H1 (cell line): Measurements from ENCODE around the gene SF3A2. TPM values are rescaled to one million over a fixed set of nuclear protein-coding genes. Genes with fewer than 3 reads are reported as not detected.

Experiments
- CTCF ChIA-PET: fragments of 300-600 bp; sonication (Branson Sonifier 250); formaldehyde crosslinking; loops from one replicate; lab custom pipeline; 2021; ENCODE audit not compliant: partially characterized antibody; lab: Charles Lee
- POLR2A ChIA-PET: fragments of 300-600 bp; sonication (Branson Sonifier 250); formaldehyde crosslinking; loops from one replicate; lab custom pipeline; 2021; ENCODE audit warnings: inconsistent platforms; ENCODE audit not compliant: partially characterized antibody; lab: Charles Lee
- DNase-seq, 2 experiments: peaks; one replicate each; pipeline versions ENCODE4 v3.0.0 to v3.0.0-alpha.2; 2010 to 2022; ENCODE audit warnings: low spot score in 2 of 2, low read depth in 1 of 2, mixed read lengths in 1 of 2
- FAIRE-seq: peaks from 2 replicates; lab custom pipeline; 2011; peaks lifted over from hg19 to GRCh38; lab: Jason Lieb, UNC
- H2AFZ ChIP-seq: 2 replicates; pipeline ENCODE4 v1.8.1; 2012; ENCODE audit warnings: low read length, inconsistent platforms
- H2AK5ac ChIP-seq: 2 replicates; pipeline ENCODE4 v1.6.1; 2013; ENCODE audit warnings: low read depth, low read length
- H2BK120ac ChIP-seq: replicated peaks from 2 replicates; pipeline ENCODE3; 2013; ENCODE audit warnings: low read depth, low read length, inconsistent platforms
- H2BK12ac ChIP-seq: 2 replicates; pipeline ENCODE4 v1.6.1; 2013; ENCODE audit warnings: low read depth, low read length
- H2BK15ac ChIP-seq: 2 replicates; pipeline ENCODE4 v1.6.1; 2013; ENCODE audit warnings: low read length
- H2BK20ac ChIP-seq: 2 replicates; pipeline ENCODE4 v1.6.1; 2013; ENCODE audit warnings: low read length
- H2BK5ac ChIP-seq: 2 replicates; pipeline ENCODE4 v1.6.1; 2013; ENCODE audit warnings: low read depth, low read length
- H3K14ac ChIP-seq: 2 replicates; pipeline ENCODE4 v1.6.1; 2013; ENCODE audit warnings: inconsistent platforms; ENCODE audit not compliant: insufficient read length
- H3K18ac ChIP-seq: 2 replicates; pipeline ENCODE4 v1.6.1; 2013; ENCODE audit warnings: low read length; ENCODE audit errors: extremely low read depth
- H3K23ac ChIP-seq: 2 replicates; pipeline ENCODE4 v1.6.1; 2013; ENCODE audit warnings: inconsistent platforms; ENCODE audit not compliant: insufficient read length
- H3K23me2 ChIP-seq: 2 replicates; pipeline ENCODE4 v1.6.1; 2013; ENCODE audit warnings: low read depth, low read length
- H3K27ac ChIP-seq: 2 replicates; pipeline ENCODE4 v1.6.1; 2011; ENCODE audit warnings: low read depth, low read length, inconsistent platforms
- H3K27me3 ChIP-seq, 4 experiments: replicated peaks in 1 of 4; 1 replicate in 1 of 4; 2 replicates in 3 of 4; pipeline versions ENCODE4 v1.6.1 to v1.8.1; 2011 to 2013; ENCODE audit warnings: low read length in 3 of 4, mild to moderate bottlenecking in 3 of 4, inconsistent platforms in 2 of 4, mixed read lengths in 2 of 4, moderate library complexity in 1 of 4; ENCODE audit not compliant: control insufficient read depth in 3 of 4, insufficient read depth in 3 of 4; ENCODE audit errors: extremely low read depth in 1 of 4
- H3K36me3 ChIP-seq, 4 experiments: 2 replicates each; pipeline versions ENCODE4 v1.6.1 to v1.8.1; 2011 to 2013; ENCODE audit warnings: mild to moderate bottlenecking in 4 of 4, low read length in 3 of 4, moderate library complexity in 2 of 4, control low read depth in 1 of 4, inconsistent platforms in 1 of 4; ENCODE audit not compliant: insufficient read depth in 4 of 4, control insufficient read depth in 2 of 4
- H3K4ac ChIP-seq: replicated peaks from 2 replicates; pipeline ENCODE3; 2013; ENCODE audit warnings: low read length, low read depth, mixed read lengths, inconsistent platforms; ENCODE audit not compliant: insufficient read length
- H3K4me1 ChIP-seq, 4 experiments: replicated peaks in 1 of 4; 1 replicate in 1 of 4; 2 replicates in 3 of 4; pipeline versions ENCODE4 v1.6.1 to v1.8.1; 2011 to 2013; ENCODE audit warnings: low read length in 3 of 4, inconsistent platforms in 2 of 4, mixed read lengths in 1 of 4; ENCODE audit not compliant: insufficient read depth in 4 of 4, control insufficient read depth in 3 of 4
- H3K4me2 ChIP-seq, 2 experiments: 2 replicates each; pipeline versions ENCODE4 v1.6.1 to v1.8.1; 2011 to 2013; ENCODE audit warnings: low read depth in 2 of 2, low read length in 2 of 2, control low read depth in 1 of 2, inconsistent platforms in 1 of 2, mild to moderate bottlenecking in 1 of 2; ENCODE audit not compliant: insufficient read depth in 1 of 2
- H3K4me3 ChIP-seq, 4 experiments: fragments of 200-600, 300-600 bp in 1 of 4; sonication (generic), shearing (Covaris generic), sonication (Bioruptor Twin) in 1 of 4; 2 replicates each; pipeline versions ENCODE4 v1.5.1 to v1.8.1; 2011 to 2016; ENCODE audit warnings: low read length in 4 of 4, low read depth in 3 of 4, control low read depth in 2 of 4, inconsistent platforms in 2 of 4, mild to moderate bottlenecking in 2 of 4, mixed read lengths in 1 of 4, moderate library complexity in 1 of 4; ENCODE audit not compliant: insufficient read depth in 2 of 4; ENCODE audit errors: extremely low read depth in 1 of 4
- H3K56ac ChIP-seq: replicated peaks from 2 replicates; pipeline ENCODE3; 2013; ENCODE audit warnings: low read depth, mild to moderate bottlenecking, mixed read lengths, low read length, inconsistent platforms; ENCODE audit not compliant: insufficient read length
- H3K79me1 ChIP-seq: 2 replicates; pipeline ENCODE4 v1.6.1; 2013; ENCODE audit warnings: low read depth, low read length, control low read depth
- H3K79me2 ChIP-seq, 2 experiments: 2 replicates each; pipeline versions ENCODE4 v1.6.1 to v1.8.1; 2012 to 2013; ENCODE audit warnings: low read length in 2 of 2, mild to moderate bottlenecking in 2 of 2, inconsistent platforms in 1 of 2; ENCODE audit not compliant: insufficient read depth in 2 of 2, control insufficient read depth in 1 of 2
- H3K9ac ChIP-seq, 4 experiments: replicated peaks in 1 of 4; 1 replicate in 1 of 4; 2 replicates in 3 of 4; pipeline versions ENCODE4 v1.6.1 to v1.8.1; 2011 to 2013; ENCODE audit warnings: low read depth in 3 of 4, low read length in 3 of 4, control low read depth in 2 of 4, mild to moderate bottlenecking in 2 of 4, moderate library complexity in 2 of 4, inconsistent platforms in 1 of 4; ENCODE audit errors: extremely low read depth in 1 of 4
- H3K9me3 ChIP-seq, 2 experiments: 2 replicates each; pipeline versions ENCODE4 v1.6.1 to v1.8.1; 2012 to 2013; ENCODE audit warnings: mild to moderate bottlenecking in 2 of 2, moderate library complexity in 2 of 2, control low read depth in 1 of 2, inconsistent platforms in 1 of 2, low read depth in 1 of 2, low read length in 1 of 2, mixed read lengths in 1 of 2; ENCODE audit not compliant: insufficient read depth in 2 of 2
- H4K20me1 ChIP-seq, 2 experiments: replicated peaks in 1 of 2; 2 replicates each; pipeline versions ENCODE3 to v1.8.1; 2011 to 2013; ENCODE audit warnings: inconsistent platforms in 2 of 2, low read length in 2 of 2, mild to moderate bottlenecking in 1 of 2; ENCODE audit not compliant: insufficient read depth in 2 of 2, control insufficient read depth in 1 of 2
- H4K5ac ChIP-seq: 2 replicates; pipeline ENCODE4 v1.6.1; 2013; ENCODE audit warnings: low read length, low read depth, mixed read lengths, inconsistent platforms; ENCODE audit not compliant: insufficient read length
- H4K8ac ChIP-seq: 2 replicates; pipeline ENCODE4 v1.8.0; 2013; ENCODE audit warnings: mild to moderate bottlenecking, moderate library complexity, low read length, inconsistent platforms; ENCODE audit not compliant: insufficient read depth; ENCODE audit errors: extremely low read depth
- H4K91ac ChIP-seq: replicated peaks from 2 replicates; pipeline ENCODE3; 2013; ENCODE audit warnings: low read length, mixed read lengths, inconsistent platforms; ENCODE audit not compliant: insufficient read length
- FOSL1 ChIP-seq: IDR thresholded peaks from 2 replicates; pipeline ENCODE4 v1.6.1; 2011; ENCODE audit warnings: mild to moderate bottlenecking, low read depth, low read length, moderate library complexity; ENCODE audit not compliant: insufficient read depth
- MAFK ChIP-seq: IDR thresholded peaks from 2 replicates; pipeline ENCODE4 v1.6.1; 2012; ENCODE audit warnings: low read depth, mild to moderate bottlenecking, improper control_type of control experiment, low read length
- POLR2AphosphoS5 ChIP-seq: IDR thresholded peaks from 2 replicates; pipeline ENCODE4 v1.6.1; 2011; ENCODE audit warnings: low read depth, low read length
- SIX5 ChIP-seq: IDR thresholded peaks from 2 replicates; pipeline ENCODE4 v1.6.1; 2011; ENCODE audit warnings: mild to moderate bottlenecking, low read depth, low read length
- TCF12 ChIP-seq: IDR thresholded peaks from 2 replicates; pipeline ENCODE4 v1.6.1; 2011; ENCODE audit warnings: low read depth, mild to moderate bottlenecking, low read length
- WGBS, 2 experiments: shearing (Covaris generic) in 1 of 2; methylation state at CpG; one replicate each; pipeline versions ENCODE4 v1.1.6 to v1.1.7; 2013 to 2015; ENCODE audit warnings: low lambda C conversion rate in 2 of 2, mixed read lengths in 2 of 2, inconsistent platforms in 1 of 2, low coverage in 1 of 2, missing lambda C conversion rate in 1 of 2; ENCODE audit not compliant: insufficient replicate concordance in 2 of 2, insufficient coverage in 1 of 2, insufficient read length in 1 of 2; ENCODE audit errors: extremely low coverage in 1 of 2, missing lambda C conversion rate in 1 of 2; 5-methylcytosine and 5-hydroxymethylcytosine counted together
- polyA plus RNA-seq, 7 experiments: library from polyadenylated mRNA; depleted of rRNA in 3 of 7; stranded (reverse) in 5 of 7; unstranded in 2 of 7; fragments of >200 nt in 5 of 7; fragments of 200-250 nt in 2 of 7; gene quantifications; 1 replicate in 5 of 7; 2 replicates in 1 of 7; 4 replicates in 1 of 7; pipeline versions ENCODE4 v1.2.1 to v1.2.3, GENCODE V29; 2011 to 2013; ENCODE audit warnings: missing spikeins in 2 of 7, mixed read lengths in 2 of 7
- total RNA-seq: library from RNA; stranded (reverse); fragmentation: NEBNext Ultra II Directional; extraction: Animal tissue kit (Norgen Biotek cat#: 25700); gene quantifications from 2 replicates; pipeline ENCODE4 v1.2.1, GENCODE V29; 2021

Gene SF3A2
- total and polyA plus RNA-seq, 2 of the 8 experiments (the other 6 are each of a cell fraction or from before 2014, with no cell fraction given) = 15.3 to 146 TPM

DNA sequence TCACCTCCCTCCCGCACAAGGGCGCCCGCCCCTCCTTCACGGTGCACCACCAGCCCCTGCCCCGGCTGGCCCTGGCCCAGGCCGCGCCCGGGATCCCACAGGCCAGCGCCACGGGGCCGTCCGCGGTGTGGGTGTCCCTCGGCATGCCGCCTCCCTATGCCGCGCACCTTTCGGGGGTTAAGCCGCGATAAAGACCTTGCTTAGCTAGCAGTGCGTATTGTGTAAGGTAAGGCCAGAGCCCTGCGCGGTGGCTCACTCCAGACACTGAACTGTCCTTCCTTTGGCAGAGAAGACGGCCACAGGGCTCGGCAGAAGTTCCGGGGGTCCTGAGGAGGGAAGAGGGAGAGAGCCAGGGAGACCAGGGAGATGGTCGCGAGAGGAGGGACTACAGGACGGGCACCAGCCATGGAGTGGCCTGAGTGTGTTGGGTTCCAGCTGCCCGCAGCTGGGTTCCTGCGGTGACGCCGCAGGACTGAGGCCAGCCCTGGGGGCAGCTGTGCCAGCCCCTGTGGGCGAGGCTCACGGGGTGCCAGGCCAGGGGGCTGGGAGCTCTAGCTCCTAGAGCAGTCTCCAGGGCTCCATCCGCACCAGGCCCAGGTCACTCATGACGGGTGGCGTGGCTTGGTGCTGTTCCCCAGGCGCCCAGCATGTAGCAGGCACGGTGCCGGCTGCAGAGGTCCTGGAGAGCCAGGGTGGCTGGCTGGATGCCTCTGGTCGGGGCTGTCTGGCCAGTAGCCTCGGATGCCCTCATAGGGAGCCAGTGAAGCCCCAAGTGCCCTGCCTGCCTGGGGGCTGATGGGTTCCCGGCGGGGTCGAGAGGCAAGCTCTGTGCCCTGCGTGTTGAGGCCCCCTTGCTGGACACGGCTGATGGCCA is 8.2 kb upstream of the SF3A2 start:
- peaks cover 0 to 16% of the 10 kb centered on the region in 2 experiments for H4K20me1 ChIP-seq
- H2BK120ac ChIP-seq = no peak overlapping the region
- no peaks in the 10 kb centered on the region for H3K9me3 ChIP-seq
- H3K27ac ChIP-seq = no peak overlapping the region
- H3K79me2 ChIP-seq = no peaks in the 10 kb centered on the region
- H3K23ac ChIP-seq = no peak overlapping the region
- no peak overlapping the region for H3K18ac ChIP-seq
- ChIA-PET CTCF (interaction anchor here (0.5 to 4.4 kb wide), 10 partner anchors 9 to 298 kb away, joined by 3 to 19 read pairs (median 4); no protein-coding TSS in a partner anchor), POLR2A (interaction anchor here (1.1 to 6.3 kb wide), 6 partner anchors 7 to 99 kb away, joined by 3 to 61 read pairs (median 20); partner anchors contain the start of gene AMH)
- H2AK5ac ChIP-seq = no peak overlapping the region
- 91% methylated on average over 32 of the region's 48 CpGs; no CpG with 5 or more reads in 1 of the 2 experiments for WGBS, 2 experiments
- no peak overlapping the region for H2BK12ac ChIP-seq
- no peak overlapping the region for H2AFZ ChIP-seq
- peaks cover 0 to 52% (median 19%) of the 10 kb centered on the region in 4 experiments for H3K36me3 ChIP-seq
- no peak for DNase-seq
- H3K9ac ChIP-seq = no peak overlapping the region
- H3K56ac ChIP-seq = no peak overlapping the region
- H3K23me2 ChIP-seq = no peaks in the 10 kb centered on the region
- no peak overlapping the region for H2BK15ac ChIP-seq
- TF ChIP-seq MAFK (no peak), FOSL1 (no peak), TCF12 (no peak), SIX5 (no peak), POLR2AphosphoS5 (0 out of 2 replicates have a peak, but pooled peaks have one; percentile 4)
- no peaks in the 10 kb centered on the region; the same call in 1 of the 2 replicates for H3K79me1 ChIP-seq
- H2BK20ac ChIP-seq = no peak overlapping the region
- no peaks in the 10 kb centered on the region for H3K4me1 ChIP-seq
- no peak overlapping the region for H3K4ac ChIP-seq
- H3K4me3 ChIP-seq = no peak overlapping the region
- H4K8ac ChIP-seq = peak overlapping the region; percentile 11; the same call in 1 of the 2 replicates
- H2BK5ac ChIP-seq = peak overlapping the region; percentile 16; the same call in 1 of the 2 replicates
- no peaks in the 10 kb centered on the region for H3K27me3 ChIP-seq
- no peak overlapping the region for H3K4me2 ChIP-seq
- no peak overlapping the region for H4K5ac ChIP-seq
- no peak overlapping the region for H3K14ac ChIP-seq
- H4K91ac ChIP-seq = no peak overlapping the region
- FAIRE-seq = no peak
